ENCODE results near the gene SFRP5.
A peak's percentile ranks its signal among the peaks of the same experiment; 100 is the strongest.

The SFRP5 gene, protein sequence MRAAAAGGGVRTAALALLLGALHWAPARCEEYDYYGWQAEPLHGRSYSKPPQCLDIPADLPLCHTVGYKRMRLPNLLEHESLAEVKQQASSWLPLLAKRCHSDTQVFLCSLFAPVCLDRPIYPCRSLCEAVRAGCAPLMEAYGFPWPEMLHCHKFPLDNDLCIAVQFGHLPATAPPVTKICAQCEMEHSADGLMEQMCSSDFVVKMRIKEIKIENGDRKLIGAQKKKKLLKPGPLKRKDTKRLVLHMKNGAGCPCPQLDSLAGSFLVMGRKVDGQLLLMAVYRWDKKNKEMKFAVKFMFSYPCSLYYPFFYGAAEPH

DNA sequence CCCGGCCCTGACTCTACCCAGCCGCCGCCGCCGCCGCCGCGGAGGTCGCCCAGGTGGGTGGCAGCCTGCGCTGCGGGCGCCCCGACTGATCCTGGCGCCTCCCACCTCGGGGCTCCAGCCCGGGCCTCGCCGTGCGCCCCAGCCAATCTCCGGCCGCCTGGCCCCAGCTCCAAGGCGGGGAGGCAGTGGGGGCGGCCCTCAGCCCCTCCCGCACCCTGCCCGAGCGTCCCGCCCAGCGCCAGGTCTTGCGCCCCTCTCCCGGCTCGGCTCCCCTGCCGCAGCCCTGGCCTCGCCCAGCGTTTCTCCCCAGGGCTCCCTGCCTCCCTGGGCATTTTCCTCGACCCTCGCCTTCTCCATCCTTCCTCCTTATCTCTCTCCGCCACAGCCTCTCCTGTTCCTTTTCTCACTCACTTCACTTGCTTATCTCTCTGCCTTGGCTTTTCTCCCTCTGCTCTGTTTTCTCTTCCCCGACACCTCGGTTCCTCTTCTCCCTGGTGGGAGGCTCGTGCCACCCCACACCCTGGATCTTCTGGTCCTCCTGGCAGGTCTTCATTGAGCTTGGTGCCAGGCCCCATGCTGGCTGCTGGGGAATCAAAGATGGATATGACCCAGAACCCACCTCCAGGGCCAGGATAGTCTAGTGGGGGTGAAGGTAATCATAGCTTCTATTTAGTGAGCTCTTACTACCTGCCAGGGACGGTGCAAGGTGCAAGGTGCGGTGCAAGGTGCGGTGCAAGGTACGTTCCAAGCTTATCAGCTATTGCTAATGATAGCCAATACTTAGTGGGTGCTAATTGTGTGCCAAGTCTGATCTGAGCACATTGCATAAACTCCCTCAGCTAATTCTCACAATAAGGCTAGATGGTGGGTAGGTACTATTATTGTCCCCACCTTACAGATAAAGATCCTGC lies at the start of gene SFRP5:
Gene SFRP5 (minus strand): TSS at position 87 of the 911 bp plus-strand sequence. CDS start 166 bp downstream, outside the sequence.
- DNase-seq = no peak

DNA sequence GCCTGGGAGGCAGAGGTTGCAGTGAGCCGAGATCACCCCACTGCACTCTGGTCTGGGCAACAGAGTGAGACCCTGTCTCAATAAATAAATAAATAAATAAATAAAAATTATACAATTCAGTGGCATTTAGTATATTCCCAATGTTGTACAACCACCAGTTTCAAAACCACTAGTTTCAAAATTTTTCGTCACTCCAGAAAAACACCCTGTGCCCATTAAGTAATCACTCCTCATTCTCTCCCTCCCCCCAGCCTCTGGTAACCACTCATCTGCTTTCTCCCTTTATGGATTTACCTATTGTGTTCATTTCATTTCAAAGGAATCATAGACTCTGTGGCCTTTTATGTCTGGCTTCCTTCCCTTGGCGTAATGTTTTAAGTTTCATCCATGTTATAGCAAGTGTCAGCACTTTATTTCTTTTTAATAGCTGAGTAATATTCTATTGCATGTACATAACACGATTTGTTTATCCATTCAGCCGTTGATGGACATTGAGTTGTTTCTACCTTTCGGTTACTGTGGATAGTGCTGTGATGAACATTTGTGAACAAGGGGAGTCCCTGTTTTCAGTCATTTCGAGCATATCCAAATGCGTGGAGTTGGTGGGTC lies 48.4 kb upstream of the SFRP5 start:
- no peak for DNase-seq

DNA sequence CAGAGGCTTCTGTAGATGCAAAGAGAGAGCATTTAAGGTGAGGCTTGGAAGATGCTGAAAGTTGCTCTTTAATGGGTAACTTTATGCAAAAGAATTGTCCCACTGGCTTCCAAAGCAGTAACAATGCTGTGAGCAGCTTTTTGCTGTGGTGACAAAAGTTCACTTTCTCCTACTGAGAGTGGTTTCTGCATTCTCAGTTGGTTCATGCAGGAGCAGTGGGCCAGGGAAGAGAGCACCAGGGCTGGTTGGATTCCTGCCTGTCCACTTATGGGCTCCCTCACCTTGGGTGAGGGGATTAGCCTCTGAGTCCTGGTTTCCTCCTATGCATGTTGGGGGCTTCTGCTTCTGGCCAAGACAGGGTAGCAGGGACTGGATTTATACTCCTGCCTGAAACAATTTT lies 46.8 kb upstream of the SFRP5 start:
- no peak for DNase-seq

DNA sequence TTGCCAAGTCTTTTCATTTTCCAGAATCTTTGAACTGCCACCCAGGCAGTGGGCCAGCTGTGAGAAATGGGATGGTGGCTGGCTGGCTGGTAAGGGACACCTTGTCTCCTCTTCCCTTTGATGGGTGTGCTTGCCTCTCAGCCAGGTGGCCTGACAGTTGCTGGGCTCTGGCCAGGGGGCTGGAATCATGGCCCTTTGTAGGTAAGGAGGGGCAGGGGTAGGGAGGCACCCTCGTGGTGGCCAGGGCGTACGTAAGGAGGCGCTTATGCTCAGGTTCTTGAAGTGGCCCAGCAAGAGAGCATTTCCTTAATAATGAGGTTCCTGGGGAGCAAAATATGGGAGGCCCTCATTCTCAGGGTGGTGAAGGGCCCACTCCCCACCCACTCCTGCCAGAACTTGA lies 44.8 kb upstream of the SFRP5 start:
- no peak for DNase-seq

DNA sequence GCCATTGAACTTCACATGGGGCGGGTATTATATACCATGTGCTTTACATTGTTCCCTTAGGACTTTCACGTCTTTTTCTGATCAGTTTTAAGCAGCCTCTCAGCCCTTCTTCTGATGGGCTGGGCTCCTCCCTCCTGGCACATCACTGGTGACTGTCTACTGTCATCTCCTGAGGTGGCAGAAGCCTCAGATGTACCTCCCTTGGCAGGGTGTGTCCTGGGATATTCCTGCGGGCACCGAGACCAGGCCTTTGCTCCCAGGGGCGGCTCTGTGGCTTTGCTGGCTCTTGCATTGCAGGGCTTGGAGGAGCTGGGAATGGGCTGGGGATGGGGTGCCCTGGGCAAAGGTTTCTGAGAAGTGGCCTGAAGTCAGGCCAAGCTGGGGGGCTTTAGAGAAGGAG lies 43.2 kb upstream of the SFRP5 start:
- no peak for DNase-seq

DNA sequence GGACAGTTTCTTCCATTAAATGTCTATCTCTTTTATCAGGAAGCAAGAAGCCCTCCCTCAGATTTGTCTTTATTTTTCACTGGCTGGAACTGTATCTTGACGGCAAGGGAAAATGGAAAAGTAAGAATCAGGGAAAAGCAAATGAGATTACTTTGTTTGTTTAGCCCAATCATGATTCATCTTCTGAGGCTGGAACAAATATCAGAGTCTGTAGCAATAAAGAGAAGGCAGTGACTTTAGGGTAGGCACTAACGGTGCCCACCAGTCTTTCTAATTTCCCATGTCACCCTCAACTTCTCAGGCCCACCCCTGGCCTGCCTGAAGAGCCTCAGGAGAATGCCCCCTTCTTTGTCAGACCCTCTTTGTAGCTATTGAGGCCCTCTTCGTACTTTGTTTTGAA lies 41.5 kb upstream of the SFRP5 start:
- no peak for DNase-seq

DNA sequence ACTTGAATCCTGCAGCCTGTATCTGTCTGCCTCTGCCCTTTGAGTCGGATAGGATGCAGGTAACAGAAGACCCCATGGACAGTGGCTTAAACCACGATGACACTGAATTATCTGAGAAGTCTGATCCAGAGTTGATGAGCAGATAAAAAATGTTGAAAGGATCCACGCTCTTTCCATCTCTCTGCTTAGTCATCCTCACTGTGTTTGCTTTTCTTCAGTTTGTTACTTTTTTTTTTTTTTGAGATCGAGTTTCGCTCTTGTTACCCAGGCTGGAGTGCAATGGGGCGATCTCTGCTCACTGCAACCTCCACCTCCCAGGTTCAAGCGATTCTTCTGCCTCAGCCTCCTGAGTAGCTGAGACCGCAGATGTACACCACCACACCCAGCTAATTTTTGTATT lies 40.9 kb upstream of the SFRP5 start:
- no peak for DNase-seq

DNA sequence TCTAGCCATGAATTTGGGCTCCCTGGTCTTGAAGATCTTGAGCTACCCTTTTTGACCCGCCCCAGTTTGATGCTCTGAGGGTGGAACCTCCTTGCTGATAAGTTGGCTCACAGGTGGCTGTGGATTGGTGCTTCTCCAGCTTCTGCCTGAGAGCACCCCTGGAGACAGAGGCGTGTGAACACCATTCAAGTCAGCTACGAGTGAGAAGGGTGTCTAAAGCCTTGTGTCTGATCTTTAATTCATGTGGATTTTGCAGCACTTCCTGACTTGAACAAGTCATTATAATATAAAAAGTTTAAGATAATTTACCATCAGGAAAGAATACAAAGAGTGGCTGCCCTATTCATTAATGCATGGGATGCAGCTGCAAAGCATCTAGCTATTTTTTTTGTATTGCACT lies 40.2 kb upstream of the SFRP5 start:
- DNase-seq = no peak

DNA sequence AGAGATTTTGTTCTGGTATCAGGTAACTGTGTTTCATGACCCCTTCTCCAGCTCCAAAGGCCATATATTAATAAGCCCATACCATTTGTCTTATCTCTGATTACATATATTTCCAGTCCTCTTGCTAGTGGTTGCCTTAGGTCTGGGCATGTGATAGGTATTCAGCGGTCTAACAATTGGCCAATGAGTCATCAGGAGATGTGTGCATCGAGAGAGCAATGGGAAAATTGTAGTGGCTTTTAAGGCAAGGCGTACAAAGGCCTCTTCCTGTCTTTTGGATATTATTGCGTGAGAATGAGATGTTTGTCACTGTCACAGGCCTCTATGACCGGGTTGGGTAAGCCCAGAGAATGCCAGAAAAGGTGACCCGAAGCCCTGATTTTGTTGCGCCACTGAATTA lies 38.6 kb upstream of the SFRP5 start:
- no peak for DNase-seq

DNA sequence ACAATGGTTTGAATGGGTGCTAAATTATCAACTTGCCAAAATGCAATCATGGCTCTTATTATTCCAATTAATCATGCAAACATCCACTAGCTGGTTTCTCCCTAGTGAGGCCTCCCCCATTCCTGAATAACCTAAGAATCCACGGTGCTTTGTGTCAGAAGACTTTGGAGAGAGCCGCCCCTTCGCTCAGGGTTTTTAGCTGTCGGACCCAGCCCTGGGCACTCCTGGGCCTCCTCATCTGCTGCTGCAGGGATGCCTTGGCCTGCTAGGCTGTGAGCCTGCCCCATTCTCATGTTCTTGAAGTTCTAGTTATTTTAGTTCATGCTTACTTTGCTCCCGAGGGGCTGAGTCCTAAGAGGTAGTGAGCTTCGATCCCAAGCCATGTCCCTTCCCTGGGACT lies 34.1 kb upstream of the SFRP5 start:
- no peak for DNase-seq

DNA sequence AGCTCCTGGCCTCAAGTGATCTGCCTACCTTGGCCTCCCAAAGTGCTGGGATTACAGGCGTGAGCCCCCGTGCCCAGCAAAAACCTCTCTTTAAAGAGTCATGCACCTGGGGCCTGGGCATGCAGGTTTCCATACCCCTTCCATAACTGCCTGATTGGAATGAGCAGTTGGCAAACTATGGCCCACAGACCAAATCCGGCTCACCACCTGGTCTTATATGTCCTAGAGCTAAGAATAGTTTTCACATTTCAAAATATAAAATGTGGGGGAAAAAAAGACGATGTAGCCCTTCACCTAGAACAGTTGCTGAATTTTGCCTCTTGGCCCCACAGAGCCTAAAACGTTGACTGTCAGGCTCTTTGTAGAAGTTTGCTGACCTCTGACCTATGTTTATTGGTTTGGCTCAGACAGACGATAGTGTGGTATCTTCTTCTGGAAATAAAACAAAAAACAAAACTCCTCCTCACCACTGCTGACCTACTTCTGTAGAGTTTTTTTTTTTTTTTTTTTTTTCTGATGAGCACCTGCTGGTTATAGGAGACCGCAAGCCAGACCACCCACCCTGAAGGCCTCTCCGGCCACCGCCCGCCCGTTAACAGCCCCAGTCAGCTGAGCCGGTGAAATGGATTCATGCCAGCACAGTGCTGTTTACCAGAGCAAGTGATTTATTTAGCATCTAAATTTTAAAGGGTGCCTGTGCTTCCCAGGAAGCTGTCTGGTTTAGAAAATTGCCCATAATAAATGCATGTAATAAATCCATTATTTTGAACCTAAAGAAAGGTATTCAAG lies 33.5 kb upstream of the SFRP5 start:
- DNase-seq = no peak

DNA sequence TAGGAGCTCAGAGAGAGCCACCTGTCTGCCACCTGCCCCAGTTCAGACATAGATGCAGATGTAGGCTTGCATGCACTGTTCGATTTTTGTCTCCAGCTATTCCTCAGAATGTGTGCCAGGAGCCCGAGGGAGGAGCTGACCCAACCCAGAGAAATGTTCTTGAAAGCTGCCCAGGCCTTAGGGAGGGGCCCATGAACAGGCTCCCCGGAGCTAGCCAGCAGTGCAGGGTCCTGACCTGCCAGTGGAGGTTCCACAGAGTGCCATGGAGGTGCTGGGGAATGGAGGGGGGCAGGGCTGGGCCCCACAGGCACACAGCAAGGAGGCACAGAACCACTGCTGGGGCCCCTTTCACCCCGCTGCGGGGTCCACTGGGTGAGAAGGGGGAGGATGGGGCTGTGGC lies 29.6 kb upstream of the SFRP5 start:
- no peak for DNase-seq

DNA sequence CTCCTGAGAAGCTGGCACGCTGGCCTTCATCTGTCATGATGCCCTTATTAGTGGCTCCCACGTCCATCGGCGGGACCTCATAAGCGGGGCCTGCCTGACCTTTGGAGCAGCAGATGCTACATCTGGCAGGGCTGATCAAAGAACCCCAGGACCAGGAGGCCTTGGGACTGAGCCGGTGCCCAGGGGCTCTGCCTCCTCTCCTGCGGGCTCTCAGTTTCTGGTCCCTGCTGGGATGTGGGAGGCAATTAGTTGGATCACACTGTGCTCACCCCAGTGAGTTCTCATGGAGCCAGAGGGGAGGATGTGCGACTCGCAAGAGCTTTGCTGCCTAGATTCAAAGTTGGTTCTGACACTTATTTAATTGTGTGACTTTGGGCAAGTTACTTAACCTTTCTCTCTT lies 28.7 kb upstream of the SFRP5 start:
- DNase-seq = no peak

DNA sequence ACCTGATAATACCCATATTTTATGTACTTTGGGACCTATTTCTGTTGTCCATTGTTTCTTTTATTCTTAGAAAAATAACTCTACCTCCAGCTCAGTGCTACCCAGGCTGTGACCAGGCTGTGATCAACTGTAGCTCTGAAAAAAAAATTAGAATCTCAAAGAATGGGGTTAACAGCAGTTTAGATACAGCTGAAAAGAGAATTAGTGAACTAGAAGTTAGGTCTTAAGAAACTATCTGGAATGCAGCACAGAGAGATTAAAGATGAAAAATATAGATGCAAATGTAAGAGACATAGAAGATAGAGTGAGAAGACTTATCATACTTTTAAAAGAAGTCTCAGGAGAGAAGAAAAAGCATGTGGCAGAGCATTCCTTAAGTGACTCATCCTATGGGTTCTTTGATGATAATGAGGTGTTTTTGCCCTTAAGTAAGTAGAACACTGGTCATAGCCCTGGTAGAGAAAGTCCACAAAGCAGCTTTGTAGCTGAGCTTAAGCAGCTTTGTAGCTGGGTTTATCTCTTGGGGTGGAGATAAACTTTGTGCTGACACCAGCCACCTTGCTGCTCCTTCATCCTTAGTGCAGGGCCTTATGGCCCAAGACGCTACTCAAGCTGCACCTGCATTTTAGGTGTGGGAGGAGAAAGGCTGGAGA lies 27.3 kb upstream of the SFRP5 start:
- DNase-seq = no peak

DNA sequence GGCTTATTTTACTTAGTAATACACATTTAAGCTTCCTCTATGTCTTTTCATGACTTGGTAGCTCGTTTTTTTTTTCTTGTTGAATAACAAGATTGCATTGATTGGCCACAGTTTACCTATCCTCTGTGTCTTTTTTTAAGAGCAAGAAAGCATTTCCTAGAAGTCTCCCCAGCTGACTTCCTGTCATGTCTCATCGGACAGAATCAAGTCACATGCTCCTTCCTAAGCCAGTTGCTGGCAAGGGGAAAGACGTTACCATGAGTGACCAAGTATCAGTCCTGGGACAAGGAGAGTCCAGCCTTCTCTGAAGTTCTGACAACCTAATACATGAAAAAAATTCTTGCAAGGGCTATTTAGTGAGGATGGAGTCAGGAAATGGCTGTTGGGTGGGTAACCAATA lies 24.9 kb upstream of the SFRP5 start:
- no peak for DNase-seq

DNA sequence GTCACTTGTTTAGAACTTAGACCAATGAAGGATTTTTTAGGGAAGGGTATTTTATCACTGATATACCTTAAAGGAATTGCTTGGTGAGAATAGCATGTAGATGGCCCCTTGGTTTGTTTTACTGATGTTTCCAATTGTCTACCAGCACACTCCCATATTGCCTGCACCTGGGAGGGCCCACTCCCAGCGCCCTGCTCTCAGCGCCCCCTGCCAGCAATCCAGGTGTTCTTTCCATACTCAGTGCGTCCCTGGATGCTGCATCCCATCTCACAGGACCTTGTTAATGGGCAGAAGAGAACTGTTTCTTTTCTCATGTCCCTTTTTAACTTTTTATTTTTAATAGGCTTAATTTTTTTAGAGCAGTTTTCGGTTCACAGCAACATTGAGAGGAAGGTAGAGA lies 24.1 kb upstream of the SFRP5 start:
- DNase-seq = no peak

DNA sequence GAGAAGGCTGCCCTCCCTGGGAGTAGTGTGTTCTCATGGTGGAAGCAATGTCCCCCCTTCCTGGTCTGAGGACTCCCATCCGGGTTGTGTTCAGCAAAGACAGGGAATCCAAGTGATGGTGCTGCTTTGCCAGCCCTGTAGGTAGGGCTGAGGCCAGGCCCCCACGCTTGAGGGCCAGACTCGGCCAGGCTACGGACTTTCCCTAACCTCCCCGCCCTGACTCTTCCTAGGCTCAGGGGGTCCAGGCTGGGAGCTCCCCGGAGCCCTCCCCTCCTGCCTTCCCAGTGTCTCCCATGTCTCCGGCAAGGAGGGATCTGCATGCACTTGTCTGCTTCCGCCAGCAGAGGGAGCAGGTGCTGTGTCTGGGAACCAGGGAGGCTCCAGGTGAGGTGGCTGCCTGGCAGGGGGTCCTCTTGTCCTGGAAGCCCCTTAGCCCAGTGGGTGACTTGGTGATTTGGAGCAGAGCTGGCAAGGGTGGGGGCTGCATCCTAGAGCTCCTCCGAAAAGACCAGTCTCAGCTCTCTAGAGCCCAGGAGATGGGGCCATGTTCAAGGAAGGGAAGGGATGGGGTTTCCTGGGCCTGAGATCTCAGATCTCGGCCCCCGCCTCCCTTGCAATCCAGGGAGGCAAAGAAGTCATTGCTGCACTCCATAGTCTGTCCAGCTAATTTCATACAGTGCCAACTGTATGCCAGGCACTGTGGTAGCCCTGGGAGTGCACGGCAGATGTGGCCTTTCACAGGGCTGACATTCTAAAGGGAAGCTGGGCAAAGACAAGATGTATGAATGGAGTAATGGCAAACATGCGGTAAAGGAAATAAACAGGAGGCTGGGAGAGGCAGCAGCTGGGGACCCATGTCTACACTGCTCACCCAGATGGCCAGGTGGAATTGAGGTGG lies 20.3 kb upstream of the SFRP5 start:
- peak; percentile 1 for DNase-seq

DNA sequence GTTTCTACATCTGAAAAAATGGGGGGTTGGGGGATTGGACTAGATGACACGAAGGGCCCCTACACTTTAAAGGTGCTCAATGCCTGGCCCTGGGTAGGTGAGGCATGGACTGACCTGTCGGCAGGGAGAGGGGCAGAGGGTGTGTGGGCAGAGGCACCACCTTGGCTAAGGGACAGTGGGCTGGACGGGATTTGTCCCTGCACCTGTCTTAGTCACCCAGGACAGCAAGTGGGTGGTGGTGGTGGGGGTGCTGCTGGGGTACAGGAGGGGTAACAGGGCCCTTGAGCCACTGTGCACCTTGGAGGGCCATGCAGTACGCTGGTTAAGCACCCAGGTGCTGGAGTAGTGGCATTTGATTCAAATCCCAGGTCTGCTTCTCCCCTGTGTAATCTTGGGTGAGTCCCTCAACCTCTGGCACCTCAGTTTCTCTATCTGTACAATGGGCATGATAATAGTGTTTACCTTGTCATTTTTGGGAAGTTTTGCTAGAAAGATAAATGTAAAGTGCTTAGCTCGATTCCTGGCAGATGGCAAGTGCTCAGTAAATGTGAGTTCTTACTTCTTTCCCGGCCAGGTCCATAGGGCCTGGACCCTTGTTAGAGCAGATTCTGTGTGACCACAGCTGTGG lies 18.1 kb upstream of the SFRP5 start:
- no peak for DNase-seq

DNA sequence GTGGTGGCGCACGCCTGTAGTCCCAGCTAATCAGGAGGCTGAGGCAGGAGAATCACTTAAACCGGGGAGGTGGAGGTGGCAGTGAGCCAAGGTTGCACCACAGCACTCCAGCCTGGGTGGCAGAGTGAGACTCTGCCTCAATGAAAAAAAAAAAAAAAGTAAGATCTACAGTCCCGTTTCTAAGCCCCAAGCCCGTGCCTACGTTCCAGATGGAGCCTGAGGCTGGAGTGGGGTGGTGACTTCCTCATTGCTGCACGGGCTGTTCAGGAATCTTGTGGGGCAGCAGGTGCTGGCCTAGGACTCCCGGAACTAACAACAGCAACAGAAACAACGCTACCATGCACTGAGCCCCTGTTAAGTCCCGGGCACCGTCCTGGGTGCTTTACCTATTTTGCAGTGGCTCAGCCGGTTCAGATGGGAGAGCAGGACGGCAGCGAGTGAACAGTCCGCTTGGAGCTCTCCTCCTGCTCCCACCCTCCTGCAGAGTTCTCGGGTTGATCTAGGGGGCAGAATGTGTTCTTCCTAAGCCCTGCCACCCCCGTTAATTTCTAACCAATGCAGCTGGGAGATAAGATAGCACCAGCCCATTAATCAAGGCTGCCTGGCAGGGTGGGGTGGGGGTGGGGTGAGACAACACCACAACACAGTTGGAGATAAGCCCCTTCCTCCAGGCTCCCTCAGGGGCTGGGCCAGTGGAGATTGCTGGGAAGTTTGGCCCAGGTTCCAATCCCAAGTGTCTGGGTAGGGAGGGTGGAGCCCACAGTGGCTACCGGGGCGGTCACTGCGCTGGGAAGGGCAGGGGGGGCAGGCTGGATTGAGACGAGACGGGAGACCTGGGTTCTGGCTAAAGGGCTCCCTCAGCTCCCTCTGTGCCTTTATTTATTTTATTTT lies 17.0 kb upstream of the SFRP5 start:
- no peak for DNase-seq

DNA sequence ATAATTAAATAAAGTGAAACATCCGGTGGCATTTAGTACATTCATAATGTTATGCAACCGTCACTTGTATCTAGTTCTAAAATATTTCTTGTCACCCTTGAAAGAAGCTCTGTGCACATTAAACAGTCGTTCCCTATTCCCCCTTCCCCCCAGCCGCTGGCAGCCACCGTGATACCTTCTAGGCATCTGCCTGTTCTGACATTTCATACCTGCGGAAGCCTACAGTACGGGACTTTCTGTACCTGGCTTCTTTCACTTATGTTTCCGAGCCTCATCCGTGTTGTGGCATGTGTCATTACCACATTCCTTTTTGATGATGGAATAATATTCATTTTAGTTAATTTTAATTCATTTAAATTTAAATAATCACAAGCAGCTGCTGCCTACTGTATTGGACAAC lies 13.9 kb upstream of the SFRP5 start:
- no peak for DNase-seq

Measured in NCI-H748 treated with DMSO at 0.1 percent for 48 hours (cell line).